ENCODE results near the gene ISG15.

DNA sequence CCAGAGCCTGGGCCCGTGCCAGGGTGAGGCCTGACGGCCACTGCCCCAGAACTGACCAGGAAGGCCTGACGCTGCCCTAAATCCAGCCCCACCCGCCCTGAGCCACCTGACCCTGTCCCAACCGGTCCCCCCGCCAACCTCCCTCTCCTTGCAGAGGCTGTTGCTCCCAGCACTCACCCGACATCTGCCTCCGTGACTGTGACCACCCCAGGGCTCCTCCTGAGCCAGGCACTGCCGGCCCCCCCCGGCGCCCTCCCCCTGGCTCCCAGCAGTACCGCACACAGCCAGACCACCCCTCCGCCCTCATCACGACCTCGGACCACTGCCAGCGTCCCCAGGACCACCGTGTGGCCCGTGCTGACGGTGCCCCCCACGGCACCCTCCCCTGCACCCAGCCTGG, 32.9 kb downstream of the ISG15 start:
- TF ChIP-seq POLR2A (IDR thresholded peaks at IDR 0.05) = no peak
- TF ChIP-seq CTCF (IDR thresholded peaks at IDR 0.05) = no peak
